ENCODE measurements around the gene MCF2L.
A peak's percentile ranks its signal among the peaks of the same experiment; 100 is the strongest.

MCF2L gene

GRCh38 chr13:113058988-113059850, 90.2 kb downstream of the MCF2L start:
- ATAC-seq: no peak
- no peaks in the 10 kb centered on the region for H3K9me3 Mint-ChIP-seq
- H3K27ac Mint-ChIP-seq: no peak overlapping the region
- DNase-seq: no peak
- no peaks in the 10 kb centered on the region for H3K4me1 Mint-ChIP-seq
- H3K27me3 Mint-ChIP-seq: no peaks in the 10 kb centered on the region
- H3K4me3 Mint-ChIP-seq: no peak overlapping the region

GRCh38 chr13:113059891-113060290, 90.9 kb downstream of the MCF2L start:
- no peaks in the 10 kb centered on the region for H3K9me3 Mint-ChIP-seq
- no peaks in the 10 kb centered on the region for H3K4me1 Mint-ChIP-seq
- H3K4me3 Mint-ChIP-seq: no peak overlapping the region
- no peak for DNase-seq
- H3K27me3 Mint-ChIP-seq: no peaks in the 10 kb centered on the region
- no peak for ATAC-seq
- H3K27ac Mint-ChIP-seq: no peak overlapping the region

- Mint-ChIP-seq H3K9me3 (no peaks in the 10 kb centered on the region), H3K4me1 (no peaks in the 10 kb centered on the region), H3K4me3 (no peak overlapping the region), H3K27me3 (no peaks in the 10 kb centered on the region), H3K27ac (no peak overlapping the region)
- ATAC-seq: peak; percentile 31
- DNase-seq: no peak
Measured at GRCh38 chr13:113060557-113061270, 91.7 kb downstream of the MCF2L start.

- Mint-ChIP-seq H3K27me3 (no peaks in the 10 kb centered on the region), H3K27ac (no peak overlapping the region), H3K9me3 (no peaks in the 10 kb centered on the region), H3K4me1 (no peaks in the 10 kb centered on the region), H3K4me3 (no peak overlapping the region)
- DNase-seq: no peak
- peak; percentile 33 for ATAC-seq
Measured at GRCh38 chr13:113061271-113061625, 92.2 kb downstream of the MCF2L start.

- no peaks in the 10 kb centered on the region for H3K27me3 Mint-ChIP-seq
- no peak overlapping the region for H3K27ac Mint-ChIP-seq
Measured at GRCh38 chr13:113061796-113062425, 92.9 kb downstream of the MCF2L start.

GRCh38 chr13:113062691-113063090, 93.7 kb downstream of the MCF2L start:
- H3K27me3 Mint-ChIP-seq: no peaks in the 10 kb centered on the region
- no peaks in the 10 kb centered on the region for H3K4me1 Mint-ChIP-seq
- no peaks in the 10 kb centered on the region for H3K9me3 Mint-ChIP-seq
- no peak for ATAC-seq
- no peak overlapping the region for H3K27ac Mint-ChIP-seq
- DNase-seq: no peak
- H3K4me3 Mint-ChIP-seq: no peak overlapping the region

More at GRCh38 chr13:113061796-113062425, 92.9 kb downstream of the MCF2L start:
- Mint-ChIP-seq H3K4me1 (no peaks in the 10 kb centered on the region), H3K9me3 (no peaks in the 10 kb centered on the region), H3K4me3 (no peak overlapping the region)
- DNase-seq: no peak
- no peak for ATAC-seq

- Mint-ChIP-seq H3K4me1 (no peaks in the 10 kb centered on the region), H3K4me3 (no peak overlapping the region), H3K27me3 (no peaks in the 10 kb centered on the region), H3K9me3 (no peaks in the 10 kb centered on the region), H3K27ac (no peak overlapping the region)
- ATAC-seq (no peak), DNase-seq (no peak)
Measured at GRCh38 chr13:113063091-113063491, 94.1 kb downstream of the MCF2L start.

- DNase-seq: no peak
- H3K4me3 Mint-ChIP-seq: no peak overlapping the region
- no peak for ATAC-seq
- H3K9me3 Mint-ChIP-seq: no peaks in the 10 kb centered on the region
- no peaks in the 10 kb centered on the region for H3K4me1 Mint-ChIP-seq
- H3K27ac Mint-ChIP-seq: no peak overlapping the region
- no peaks in the 10 kb centered on the region for H3K27me3 Mint-ChIP-seq
Measured at GRCh38 chr13:113064000-113064533, 95.1 kb downstream of the MCF2L start.

- Mint-ChIP-seq H3K4me1 (no peaks in the 10 kb centered on the region), H3K9me3 (no peaks in the 10 kb centered on the region), H3K4me3 (no peak overlapping the region), H3K27ac (no peak overlapping the region), H3K27me3 (no peaks in the 10 kb centered on the region)
- ATAC-seq (no peak), DNase-seq (no peak)
Measured at GRCh38 chr13:113064534-113065405, 95.8 kb downstream of the MCF2L start.

- Mint-ChIP-seq H3K4me3 (no peak overlapping the region), H3K27ac (no peak overlapping the region), H3K9me3 (no peaks in the 10 kb centered on the region), H3K4me1 (no peaks in the 10 kb centered on the region), H3K27me3 (no peaks in the 10 kb centered on the region)
- DNase-seq: no peak
- peak; percentile 8 for ATAC-seq
Measured at GRCh38 chr13:113065406-113066141, 96.6 kb downstream of the MCF2L start.

- Mint-ChIP-seq H3K9me3 (no peaks in the 10 kb centered on the region), H3K27me3 (no peaks in the 10 kb centered on the region), H3K4me3 (no peak overlapping the region), H3K4me1 (no peaks in the 10 kb centered on the region), H3K27ac (no peak overlapping the region)
- DNase-seq (no peak), ATAC-seq (no peak)
Measured at GRCh38 chr13:113066142-113066455, 97.1 kb downstream of the MCF2L start.

GRCh38 chr13:113066746-113067145, 97.7 kb downstream of the MCF2L start:
- Mint-ChIP-seq H3K27me3 (no peaks in the 10 kb centered on the region), H3K9me3 (no peaks in the 10 kb centered on the region), H3K27ac (no peak overlapping the region), H3K4me1 (no peaks in the 10 kb centered on the region), H3K4me3 (no peak overlapping the region)
- no peak for ATAC-seq
- DNase-seq: no peak

GRCh38 chr13:113069861-113070805, 101.1 kb downstream of the MCF2L start:
- ATAC-seq (no peak), DNase-seq (no peak)
- Mint-ChIP-seq H3K27me3 (no peaks in the 10 kb centered on the region), H3K4me3 (no peak overlapping the region), H3K27ac (no peak overlapping the region), H3K4me1 (no peaks in the 10 kb centered on the region), H3K9me3 (no peaks in the 10 kb centered on the region)

- no peak overlapping the region for H3K4me3 Mint-ChIP-seq
- H3K27me3 Mint-ChIP-seq: no peaks in the 10 kb centered on the region
- DNase-seq (no peak), ATAC-seq (no peak)
- H3K27ac Mint-ChIP-seq: no peak overlapping the region
- no peaks in the 10 kb centered on the region for H3K9me3 Mint-ChIP-seq
- H3K4me1 Mint-ChIP-seq: no peaks in the 10 kb centered on the region
Measured at GRCh38 chr13:113070855-113071254, 101.8 kb downstream of the MCF2L start.

Data from stimulated activated naive CD8-positive, alpha-beta T cell treated with anti-CD3 and anti-CD28 coated beads, Interleukin-15, amount 100 ng/mL, for 72 hours (primary cell).